ENCODE measurements around the gene PDE4A. TPM values are rescaled to one million over a fixed set of nuclear protein-coding genes. Genes with fewer than 3 reads are reported as not detected.

PDE4A gene
- total and polyA plus RNA-seq, 10 of the 15 experiments (the other 5 are each of a cell fraction or from before 2014, with no cell fraction given), result 0.24 to 13.3 (median 4.9) TPM

DNA sequence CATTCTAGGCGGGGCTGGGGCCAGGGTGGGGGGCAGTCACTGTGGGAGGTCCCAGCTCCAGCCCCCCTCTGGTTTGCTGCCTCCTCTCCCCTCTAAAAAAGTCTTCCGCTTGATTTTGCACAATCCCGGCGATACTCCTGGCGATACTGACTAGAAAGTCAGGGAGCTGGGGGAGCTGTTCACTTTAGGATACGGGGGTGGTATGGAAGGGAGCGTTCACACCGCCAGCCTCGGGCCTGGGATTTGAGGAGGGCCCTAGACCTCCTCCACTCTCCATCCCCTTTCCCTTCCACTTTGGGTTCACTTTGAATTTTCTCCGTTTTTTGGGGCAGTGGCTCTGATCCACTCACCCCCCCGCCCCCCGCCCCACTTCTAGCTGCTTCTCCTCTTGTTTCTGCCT is 47.8 kb downstream of the PDE4A start (continued):
- TF ChIP-seq E2F8 (IDR thresholded peaks at IDR 0.05; ENCODE audit: low read depth, partially characterized antibody) (no peak), ATF3 (IDR thresholded peaks at IDR 0.05; ENCODE audit: borderline replicate concordance, extremely low read depth, low read depth, low read length) (no peak), EGR1 (IDR thresholded peaks at IDR 0.05; ENCODE audit: borderline replicate concordance in 1 of 2, low read depth in 2 of 2, low read length in 2 of 2) (no peak)

DNA sequence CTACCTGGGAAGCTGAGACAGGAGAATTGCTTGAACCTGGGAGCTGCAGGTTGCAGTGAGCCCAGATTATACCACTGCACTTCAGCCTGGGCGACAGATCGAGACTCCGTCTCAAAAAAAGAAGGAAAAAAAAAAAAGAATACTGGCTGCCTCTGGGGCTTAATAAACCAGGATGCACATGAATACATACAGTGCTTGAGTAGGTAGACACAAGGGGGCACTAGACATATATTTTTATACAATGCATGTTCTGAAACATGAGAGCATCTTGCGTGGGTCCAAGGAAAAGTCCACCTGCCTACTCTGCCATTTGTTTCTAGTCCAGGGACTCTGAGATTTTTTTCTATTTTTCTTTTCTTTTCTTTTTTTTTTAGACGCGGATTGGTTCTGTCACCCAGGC is 51.6 kb downstream of the PDE4A start:
- Histone ChIP-seq H3K36me3 (ENCODE audit: control insufficient read depth in 2 of 2, insufficient read depth in 2 of 2, low read length in 1 of 2) (peaks cover 0 to 4% of the 10 kb centered on the region in 2 experiments; a peak in 1 of 4 replicates), H3K4me1 (ENCODE audit: control insufficient read depth, insufficient read depth, low read length) (no peaks in the 10 kb centered on the region), H3K79me2 (ENCODE audit: control insufficient read depth, insufficient read depth, low read length) (no peaks in the 10 kb centered on the region), H3K9me3 (replicated peaks; ENCODE audit: control insufficient read depth, insufficient read depth, low read length) (no peaks in the 10 kb centered on the region), H3K9ac (ENCODE audit: control insufficient read depth, insufficient read depth, low read length) (no peak overlapping the region), H3K4me2 (ENCODE audit: control insufficient read depth, insufficient read depth) (no peak overlapping the region), H4K20me1 (ENCODE audit: control insufficient read depth, insufficient read depth) (no peaks in the 10 kb centered on the region), H3K27me3 (replicated peaks in 1 of 2; ENCODE audit: control insufficient read depth in 2 of 2, insufficient read depth in 2 of 2, low read length in 1 of 2) (no peaks in the 10 kb centered on the region; a peak in 1 of 4 replicates), H3K4me3 (no peak overlapping the region), H3K27ac (ENCODE audit: control insufficient read depth, insufficient read depth) (no peak overlapping the region), H2AFZ (ENCODE audit: control insufficient read depth, low read depth, low read length) (no peak overlapping the region)
- in situ Hi-C loops (cut with MboI), result no loop called here
- no peak for FAIRE-seq
- peak; percentile 18; the same call in 1 of the 2 replicates for TF ChIP-seq SMC3 (IDR thresholded peaks at IDR 0.05; ENCODE audit: borderline replicate concordance, low read length)
- no peak for TF ChIP-seq CBFB (IDR thresholded peaks at IDR 0.05; ENCODE audit: low read depth)
- TF ChIP-seq CTCF (IDR thresholded peaks at IDR 0.05 in 2 of 3, conservative IDR thresholded peaks at IDR 0.05 in 1 of 3; ENCODE audit: control insufficient read depth in 2 of 3, extremely low read depth in 1 of 3, insufficient read depth in 1 of 3, low read depth in 3 of 3, low read length in 3 of 3), result peak; percentile 34 to 46 (median 36); a peak in 5 of 6 replicates
- TF ChIP-seq GABPA (IDR thresholded peaks at IDR 0.05; ENCODE audit: low read depth), result no peak
- POLR2A ChIA-PET, result interaction anchor here (0.6 kb wide), 4 partner anchors 70 to 1958 kb away, joined by 3 to 5 read pairs (median 4); partner anchors contain the start of gene ZNF414
- CTCF ChIA-PET, result interaction anchor here (0.7 to 2.7 kb wide), 5 partner anchors 11 to 173 kb away, joined by 3 to 7 read pairs (median 4); no protein-coding TSS in a partner anchor
- SMC1A ChIA-PET (ENCODE audit: uncharacterized antibody, unreplicated experiment), result no interaction called here
- DNase-seq (ENCODE audit: low read depth, low spot score), result no peak
- RAD21 ChIA-PET (ENCODE audit: unreplicated experiment), result interaction anchor here (1.0 to 1.4 kb wide), 2 partner anchors 56 to 228 kb away, joined by 3 read pairs; no protein-coding TSS in a partner anchor
- BruUV-seq (replicated peaks), result no TSS peak
- intact Hi-C loops (cut with micrococcal nuclease; ENCODE audit: unreplicated experiment), result no loop called here
- peak; percentile 79 for ATAC-seq
- 17% methylated on average over 6 of the region's 6 CpGs for WGBS (ENCODE audit: insufficient coverage, insufficient replicate concordance, low lambda C conversion rate, missing lambda C conversion rate)

Data from GM12878 (cell line).